Caco-2 (cell line): ENCODE data around the gene GRM1. TPM values are rescaled to one million over a fixed set of nuclear protein-coding genes. Genes with fewer than 3 reads are reported as not detected.

ENCODE experiments used
- BruUV-seq: library from RNA; stranded (reverse); fragments of 400-500 nt; replicated peaks from 2 replicates; lab custom pipeline; 2021; lab: Mats Ljungman, UMichigan
- CTCF ChIA-PET: fragments of 300-600 bp; sonication (Branson Sonifier 250); formaldehyde crosslinking; loops from one replicate; lab custom pipeline; 2022; ENCODE audit warnings: antibody characterized with exemption; lab: Charles Lee
- POLR2A ChIA-PET: fragments of 300-600 bp; sonication (Branson Sonifier 250); formaldehyde crosslinking; loops from one replicate; lab custom pipeline; 2022; ENCODE audit warnings: antibody characterized with exemption; lab: Charles Lee
- DNase-seq, 2 experiments: peaks; one replicate each; pipeline versions ENCODE4 v3.0.0 to v3.0.0-alpha.2; 2020 to 2022
- H3K27me3 ChIP-seq: replicated peaks from 2 replicates; pipeline ENCODE4 v1.6.0; 2011; ENCODE audit warnings: low read length; ENCODE audit not compliant: control insufficient read depth, insufficient read depth
- H3K36me3 ChIP-seq: 2 replicates; pipeline ENCODE4 v1.5.1; 2011; ENCODE audit warnings: low read length; ENCODE audit not compliant: control insufficient read depth, insufficient read depth
- H3K4me1 ChIP-seq: fragments of 250-450 bp; sonication (Bioruptor Pico); 2 replicates; pipeline ENCODE4 v1.5.1; 2020; ENCODE audit warnings: mild to moderate bottlenecking
- H3K4me3 ChIP-seq: 2 replicates; pipeline ENCODE4 v1.5.1; 2011; ENCODE audit warnings: low read depth, mild to moderate bottlenecking, control low read depth, low read length
- H3K9me3 ChIP-seq: fragments of 250-450 bp; sonication (Bioruptor Pico); 2 replicates; pipeline ENCODE4 v1.5.1; 2020; ENCODE audit warnings: mild to moderate bottlenecking, moderate library complexity
- H3K27ac Mint-ChIP-seq: one replicate; pipeline ENCODE4 v1.8.0; 2022; ENCODE audit warnings: mixed read lengths; ENCODE audit not compliant: unreplicated experiment
- H3K27me3 Mint-ChIP-seq: one replicate; pipeline ENCODE4 v1.8.0; 2022; ENCODE audit warnings: mixed read lengths; ENCODE audit not compliant: insufficient read depth, unreplicated experiment
- H3K36me3 Mint-ChIP-seq: one replicate; pipeline ENCODE4 v1.8.0; 2022; ENCODE audit warnings: mild to moderate bottlenecking, mixed read lengths; ENCODE audit not compliant: insufficient read depth, unreplicated experiment
- H3K4me1 Mint-ChIP-seq: one replicate; pipeline ENCODE4 v1.8.0; 2022; ENCODE audit warnings: low read depth, mixed read lengths; ENCODE audit not compliant: unreplicated experiment
- H3K4me3 Mint-ChIP-seq: one replicate; pipeline ENCODE4 v1.8.0; 2022; ENCODE audit warnings: mild to moderate bottlenecking, moderate library complexity, mixed read lengths; ENCODE audit not compliant: unreplicated experiment
- H3K9me3 Mint-ChIP-seq: one replicate; pipeline ENCODE4 v1.8.0; 2022; ENCODE audit warnings: mixed read lengths; ENCODE audit not compliant: unreplicated experiment
- CTCF ChIP-seq, 2 experiments: fragments of 200-600 bp in 1 of 2; IDR thresholded peaks; 1 replicate in 1 of 2; 2 replicates in 1 of 2; pipeline versions ENCODE4 v1.5.1 to v1.8.0; 2011 to 2022; ENCODE audit warnings: antibody characterized with exemption in 1 of 2, control low read depth in 1 of 2, inconsistent platforms in 1 of 2, low read depth in 1 of 2, low read length in 1 of 2, mild to moderate bottlenecking in 1 of 2, moderate library complexity in 1 of 2; ENCODE audit not compliant: insufficient read depth in 1 of 2, severe bottlenecking in 1 of 2, unreplicated experiment in 1 of 2
- intact Hi-C: fragments of 100-400 bp; cut with micrococcal nuclease; formaldehyde crosslinking; loops from one replicate; pipeline ENCODE4 v1.10.0; 2022; ENCODE audit not compliant: unreplicated experiment
- total RNA-seq: library from RNA; stranded (reverse); gene quantifications from 2 replicates; pipeline ENCODE4 v1.2.3, GENCODE V29; 2022

Gene GRM1
- total RNA-seq, 1 experiment from 2014 or later: not detected

- no peak overlapping the region for H3K27ac Mint-ChIP-seq
- no peak for DNase-seq
- BruUV-seq: no TSS peak
- ChIA-PET POLR2A (no interaction called here), CTCF (no interaction called here)
- Histone ChIP-seq H3K9me3 (no peaks in the 10 kb centered on the region), H3K36me3 (no peaks in the 10 kb centered on the region), H3K4me3 (no peak overlapping the region), H3K27me3 (no peaks in the 10 kb centered on the region), H3K4me1 (no peaks in the 10 kb centered on the region)
- H3K36me3 Mint-ChIP-seq: no peaks in the 10 kb centered on the region
- no peak for TF ChIP-seq CTCF (IDR thresholded peaks at IDR 0.05; ENCODE audit: insufficient read depth in 1 of 2, low read depth in 1 of 2, low read length in 1 of 2, severe bottlenecking in 1 of 2, unreplicated experiment in 1 of 2)
- H3K9me3 Mint-ChIP-seq: no peaks in the 10 kb centered on the region
- H3K27me3 Mint-ChIP-seq: peaks cover 8% of the 10 kb centered on the region
- H3K4me3 Mint-ChIP-seq: no peak overlapping the region
- H3K4me1 Mint-ChIP-seq: no peaks in the 10 kb centered on the region
- intact Hi-C loops: no loop called here
Observed at GRCh38 chr6:146354451-146354850, 325.6 kb downstream of the GRM1 start.

- no peak overlapping the region for H3K4me3 Mint-ChIP-seq
- Histone ChIP-seq H3K36me3 (no peaks in the 10 kb centered on the region), H3K4me1 (no peaks in the 10 kb centered on the region), H3K27me3 (no peaks in the 10 kb centered on the region), H3K9me3 (no peaks in the 10 kb centered on the region), H3K4me3 (no peak overlapping the region)
- ChIA-PET CTCF (no interaction called here), POLR2A (no interaction called here)
- H3K9me3 Mint-ChIP-seq: no peaks in the 10 kb centered on the region
- H3K27me3 Mint-ChIP-seq: peaks cover 8% of the 10 kb centered on the region
- no peak for DNase-seq
- intact Hi-C loops: no loop called here
- no peaks in the 10 kb centered on the region for H3K4me1 Mint-ChIP-seq
- no peak for TF ChIP-seq CTCF (IDR thresholded peaks at IDR 0.05; ENCODE audit: insufficient read depth in 1 of 2, low read depth in 1 of 2, low read length in 1 of 2, severe bottlenecking in 1 of 2, unreplicated experiment in 1 of 2)
- H3K36me3 Mint-ChIP-seq: no peaks in the 10 kb centered on the region
- no TSS peak for BruUV-seq
- H3K27ac Mint-ChIP-seq: no peak overlapping the region
Observed at GRCh38 chr6:146355521-146356100, 326.7 kb downstream of the GRM1 start.

- H3K36me3 Mint-ChIP-seq: no peaks in the 10 kb centered on the region
- H3K27me3 Mint-ChIP-seq: peaks cover 8% of the 10 kb centered on the region
- Histone ChIP-seq H3K36me3 (no peaks in the 10 kb centered on the region), H3K9me3 (no peaks in the 10 kb centered on the region), H3K4me3 (no peak overlapping the region), H3K4me1 (no peaks in the 10 kb centered on the region), H3K27me3 (no peaks in the 10 kb centered on the region)
- no peak for DNase-seq
- BruUV-seq: no TSS peak
- intact Hi-C loops: no loop called here
- H3K9me3 Mint-ChIP-seq: no peaks in the 10 kb centered on the region
- no peak for TF ChIP-seq CTCF (IDR thresholded peaks at IDR 0.05; ENCODE audit: insufficient read depth in 1 of 2, low read depth in 1 of 2, low read length in 1 of 2, severe bottlenecking in 1 of 2, unreplicated experiment in 1 of 2)
- CTCF ChIA-PET: no interaction called here
- H3K4me3 Mint-ChIP-seq: no peak overlapping the region
- POLR2A ChIA-PET: no interaction called here
- no peak overlapping the region for H3K27ac Mint-ChIP-seq
- H3K4me1 Mint-ChIP-seq: no peaks in the 10 kb centered on the region
Observed at GRCh38 chr6:146357578-146358430, 328.9 kb downstream of the GRM1 start.
